SK-N-SH (cell line): Measurements from ENCODE around the gene SLC24A3. TPM values are rescaled to one million over a fixed set of nuclear protein-coding genes. Genes with fewer than 3 reads are reported as not detected.

ENCODE experiments used
- CTCF ChIA-PET: fragments of 300-600, 350-600 bp; formaldehyde crosslinking; extraction: SDS; loops from one replicate; lab custom pipeline; 2021; lab: Yijun Ruan, JAX
- POLR2A ChIA-PET: fragments of 350-600 bp; sonication (Branson Sonifier 250); formaldehyde crosslinking; extraction: SDS; loops from one replicate; lab custom pipeline; 2020; ENCODE audit warnings: antibody characterized with exemption, inconsistent platforms; lab: Yijun Ruan, JAX
- DNase-seq: peaks from one replicate; pipeline ENCODE4 v3.0.0; 2012
- H2AFZ ChIP-seq: fragments of 200-600 bp; sonication (generic); 2 replicates; pipeline ENCODE4 v1.8.1; 2016; ENCODE audit warnings: antibody characterized with exemption, mild to moderate bottlenecking, low read depth
- H3F3A ChIP-seq: fragments of 200-600 bp; sonication (generic); replicated peaks from 2 replicates; pipeline ENCODE3; 2016; ENCODE audit warnings: antibody characterized with exemption, mild to moderate bottlenecking; ENCODE audit not compliant: insufficient read depth
- H3K27ac ChIP-seq, 2 experiments: fragments of 200-500 bp in 1 of 2; fragments of 200-600 bp in 1 of 2; sonication (Bioruptor generic) in 1 of 2; sonication (generic), shearing (Covaris generic) in 1 of 2; 2 replicates each; pipeline versions ENCODE4 v1.5.1 to v1.6.1; 2014 to 2016; ENCODE audit warnings: low read depth in 2 of 2, inconsistent platforms in 1 of 2, low read length in 1 of 2, mild to moderate bottlenecking in 1 of 2, mixed read lengths in 1 of 2
- H3K27me3 ChIP-seq: fragments of 200-600 bp; sonication (generic), shearing (Covaris generic); 2 replicates; pipeline ENCODE4 v1.6.1; 2016; ENCODE audit warnings: mixed run types; ENCODE audit not compliant: insufficient read depth
- H3K36me3 ChIP-seq, 2 experiments: fragments of 200-500 bp in 1 of 2; fragments of 200-600 bp in 1 of 2; sonication (Bioruptor generic) in 1 of 2; sonication (generic) in 1 of 2; replicated peaks in 1 of 2; 2 replicates each; pipeline versions ENCODE3 to v1.5.1; 2014 to 2016; ENCODE audit warnings: low read length in 1 of 2, mild to moderate bottlenecking in 1 of 2; ENCODE audit not compliant: insufficient read depth in 2 of 2, control insufficient read depth in 1 of 2
- H3K4me1 ChIP-seq, 2 experiments: fragments of 200-500 bp in 1 of 2; fragments of 200-600 bp in 1 of 2; sonication (Bioruptor generic) in 1 of 2; sonication (generic), shearing (Covaris generic) in 1 of 2; 2 replicates each; pipeline versions ENCODE4 v1.5.1 to v1.6.1; 2014 to 2016; ENCODE audit warnings: low read depth in 1 of 2, low read length in 1 of 2, mixed run types in 1 of 2; ENCODE audit not compliant: insufficient read depth in 2 of 2, control insufficient read depth in 1 of 2
- H3K4me2 ChIP-seq: fragments of 200-600 bp; sonication (generic), shearing (Covaris generic); 2 replicates; pipeline ENCODE4 v1.6.1; 2017; ENCODE audit warnings: mixed run types
- H3K4me3 ChIP-seq, 2 experiments: fragments of 200-500 bp in 1 of 2; fragments of 200-600 bp in 1 of 2; sonication (Bioruptor generic) in 1 of 2; sonication (generic), shearing (Covaris generic) in 1 of 2; 2 replicates each; pipeline versions ENCODE4 v1.5.1 to v1.8.1; 2014 to 2016; ENCODE audit warnings: low read depth in 2 of 2, inconsistent platforms in 1 of 2, low read length in 1 of 2, mild to moderate bottlenecking in 1 of 2, mixed read lengths in 1 of 2, moderate library complexity in 1 of 2
- H3K79me2 ChIP-seq: fragments of 200-600 bp; sonication (generic); 2 replicates; pipeline ENCODE4 v1.8.1; 2017; ENCODE audit warnings: mild to moderate bottlenecking; ENCODE audit not compliant: insufficient read depth
- H3K9ac ChIP-seq: fragments of 200-600 bp; sonication (generic); 2 replicates; pipeline ENCODE4 v1.6.1; 2017; ENCODE audit warnings: mixed run types
- H3K9me2 ChIP-seq: fragments of 200-600 bp; sonication (generic); 2 replicates; pipeline ENCODE4 v1.6.1; 2017; ENCODE audit warnings: mixed run types
- H3K9me3 ChIP-seq: fragments of 200-600 bp; sonication (generic); 2 replicates; pipeline ENCODE4 v1.6.1; 2017; ENCODE audit warnings: mixed run types, mild to moderate bottlenecking, moderate library complexity
- H4K20me1 ChIP-seq: fragments of 200-600 bp; sonication (generic); 2 replicates; pipeline ENCODE4 v1.6.1; 2017; ENCODE audit warnings: mild to moderate bottlenecking, mixed run types; ENCODE audit not compliant: insufficient read depth
- ELF1 ChIP-seq: IDR thresholded peaks from 2 replicates; pipeline ENCODE4 v1.4.0; 2012
- EP300 ChIP-seq, 2 experiments: IDR thresholded peaks; 2 replicates each; pipeline versions ENCODE4 v1.4.0 to v1.6.1; 2012; ENCODE audit warnings: borderline replicate concordance in 1 of 2, low read depth in 1 of 2, low read length in 1 of 2
- EZH2phosphoT487 ChIP-seq: fragments of 200-600 bp; sonication (generic); IDR thresholded peaks from 2 replicates; pipeline ENCODE4 v1.6.1; 2017; ENCODE audit warnings: low read depth, mixed run types, mild to moderate bottlenecking, antibody characterized with exemption, moderate library complexity, borderline replicate concordance
- FOXJ3 ChIP-seq: sonication (generic); formaldehyde crosslinking; IDR thresholded peaks from 2 replicates; pipeline ENCODE4 v1.5.1; 2020; ENCODE audit warnings: mild to moderate bottlenecking, missing genetic modification reagents
- GATA2 ChIP-seq: sonication (generic); formaldehyde crosslinking; IDR thresholded peaks from 2 replicates; pipeline ENCODE4 v1.5.0; 2020; ENCODE audit warnings: mild to moderate bottlenecking, missing genetic modification reagents
- JUND ChIP-seq: IDR thresholded peaks from 2 replicates; pipeline ENCODE4 v1.4.0; 2012
- MEF2A ChIP-seq: IDR thresholded peaks from 2 replicates; pipeline ENCODE4 v1.4.0; 2012; ENCODE audit warnings: low read depth, borderline replicate concordance
- MXI1 ChIP-seq: IDR thresholded peaks from 2 replicates; pipeline ENCODE4 v1.6.1; 2012; ENCODE audit warnings: mild to moderate bottlenecking, low read depth, low read length, improper control_type of control experiment
- NRF1 ChIP-seq: IDR thresholded peaks from 2 replicates; pipeline ENCODE4 v1.6.1; 2012; ENCODE audit warnings: low read depth, mild to moderate bottlenecking, low read length
- RCOR1 ChIP-seq: fragments of 150-350 bp; IDR thresholded peaks from 2 replicates; pipeline ENCODE4 v1.6.1; 2017; ENCODE audit warnings: antibody characterized with exemption, low read length
- RFX5 ChIP-seq: IDR thresholded peaks from 2 replicates; pipeline ENCODE4 v1.6.1; 2012; ENCODE audit warnings: mild to moderate bottlenecking, improper control_type of control experiment, low read length
- RXRA ChIP-seq: IDR thresholded peaks from 2 replicates; pipeline ENCODE4 v1.4.0; 2012; ENCODE audit warnings: low read depth, mild to moderate bottlenecking, borderline replicate concordance
- SIN3A ChIP-seq: IDR thresholded peaks from 2 replicates; pipeline ENCODE4 v1.6.1; 2012; ENCODE audit warnings: low read depth, mild to moderate bottlenecking, low read length, moderate library complexity, borderline replicate concordance
- SMC3 ChIP-seq: IDR thresholded peaks from 2 replicates; pipeline ENCODE4 v1.6.1; 2012; ENCODE audit warnings: low read depth, low read length, improper control_type of control experiment
- TAF1 ChIP-seq: IDR thresholded peaks from 2 replicates; pipeline ENCODE4 v1.6.1; 2012; ENCODE audit warnings: low read depth, mild to moderate bottlenecking, low read length, moderate library complexity, borderline replicate concordance
- TCF12 ChIP-seq: IDR thresholded peaks from 2 replicates; pipeline ENCODE4 v1.4.0; 2012
- YY1 ChIP-seq: IDR thresholded peaks from 2 replicates; pipeline ENCODE4 v1.4.0; 2012; ENCODE audit warnings: low read depth, mild to moderate bottlenecking
- WGBS: methylation state at CpG from one replicate; pipeline ENCODE4 v1.1.6; 2017; ENCODE audit warnings: low lambda C conversion rate; 5-methylcytosine and 5-hydroxymethylcytosine counted together
- polyA plus RNA-seq, 3 experiments: library from polyadenylated mRNA; depleted of rRNA; stranded (reverse); fragments of >200 nt; gene quantifications; 2 replicates each; pipeline ENCODE4 v1.2.3, GENCODE V29; 2012
- TF ChIP-seq, protein P1 (sequence below): fragments of 150-350 bp; IDR thresholded peaks from 2 replicates; pipeline ENCODE4 v1.6.1; 2017; ENCODE audit warnings: antibody characterized with exemption, low read length, low read depth, borderline replicate concordance

Gene SLC24A3
- polyA plus RNA-seq, 1 of the 3 experiments (the other 2 are of a cell fraction) = not detected

- Histone ChIP-seq H4K20me1 (no peaks in the 10 kb centered on the region), H3F3A (no peaks in the 10 kb centered on the region), H3K9me3 (no peaks in the 10 kb centered on the region), H3K36me3 (no peaks in the 10 kb centered on the region), H3K79me2 (no peaks in the 10 kb centered on the region), H3K9me2 (no peaks in the 10 kb centered on the region), H3K4me2 (no peak overlapping the region), H3K27me3 (no peaks in the 10 kb centered on the region), H3K9ac (no peak overlapping the region), H3K4me3 (no peak overlapping the region), H3K27ac (no peak overlapping the region), H2AFZ (no peak overlapping the region), H3K4me1 (no peaks in the 10 kb centered on the region)
- TF ChIP-seq MEF2A (no peak), FOXJ3 (CRISPR knock-in tag) (no peak), YY1 (no peak), RCOR1 (no peak), ELF1 (no peak), RXRA (no peak), EZH2phosphoT487 (no peak), TAF1 (no peak)
- ChIA-PET CTCF (no interaction called here), POLR2A (no interaction called here)
- WGBS = 20% methylated on average over 2 of the region's 2 CpGs
- DNase-seq = no peak
Observed at GRCh38 chr20:19510611-19511010, 298.2 kb downstream of the SLC24A3 start.

DNA sequence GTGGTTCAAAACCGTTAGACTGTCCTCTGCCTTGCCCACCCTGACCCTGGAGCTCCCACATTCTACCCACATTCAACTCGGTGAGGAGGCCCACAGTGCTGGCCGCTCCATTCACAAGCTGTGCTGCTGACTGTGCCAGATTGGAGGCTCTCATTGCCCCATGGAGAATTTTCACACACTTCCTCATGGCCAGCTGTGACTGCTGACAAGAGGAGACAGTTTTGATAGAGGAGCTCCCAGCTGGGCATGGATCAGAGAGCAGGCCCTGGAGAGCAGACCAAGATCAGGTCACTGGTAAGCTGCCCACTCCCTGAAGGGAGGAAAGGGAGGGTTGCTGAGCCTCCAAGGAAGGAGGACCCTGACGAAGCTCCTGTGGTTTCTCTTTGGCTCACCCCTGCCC is 299.5 kb downstream of the SLC24A3 start:
- CTCF ChIA-PET = no interaction called here
- no peaks in the 10 kb centered on the region for H4K20me1 ChIP-seq
- no peak for DNase-seq
- no peak overlapping the region for H3K27ac ChIP-seq
- H3K9me3 ChIP-seq = no peaks in the 10 kb centered on the region
- H3F3A ChIP-seq = no peaks in the 10 kb centered on the region
- no peak overlapping the region for H3K4me2 ChIP-seq
- no peak overlapping the region for H2AFZ ChIP-seq
- 16% methylated on average over 3 of the region's 4 CpGs for WGBS
- TF ChIP-seq JUND (no peak), EP300 (IDR thresholded peaks at IDR 0.05; ENCODE audit: borderline replicate concordance in 1 of 2, low read depth in 1 of 2, low read length in 1 of 2) (no peak), NRF1 (no peak), MXI1 (no peak), ELF1 (no peak), RFX5 (no peak), RCOR1 (no peak), GATA2 (CRISPR knock-in tag) (no peak), TCF12 (no peak), SMC3 (no peak), SIN3A (no peak)
- TF ChIP-seq, protein P1, sequence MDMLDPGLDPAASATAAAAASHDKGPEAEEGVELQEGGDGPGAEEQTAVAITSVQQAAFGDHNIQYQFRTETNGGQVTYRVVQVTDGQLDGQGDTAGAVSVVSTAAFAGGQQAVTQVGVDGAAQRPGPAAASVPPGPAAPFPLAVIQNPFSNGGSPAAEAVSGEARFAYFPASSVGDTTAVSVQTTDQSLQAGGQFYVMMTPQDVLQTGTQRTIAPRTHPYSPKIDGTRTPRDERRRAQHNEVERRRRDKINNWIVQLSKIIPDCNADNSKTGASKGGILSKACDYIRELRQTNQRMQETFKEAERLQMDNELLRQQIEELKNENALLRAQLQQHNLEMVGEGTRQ = no peak
- no peaks in the 10 kb centered on the region for H3K4me1 ChIP-seq
- H3K27me3 ChIP-seq = no peaks in the 10 kb centered on the region
- POLR2A ChIA-PET = no interaction called here
- H3K4me3 ChIP-seq = no peak overlapping the region
- no peak overlapping the region for H3K9ac ChIP-seq
- H3K9me2 ChIP-seq = no peaks in the 10 kb centered on the region
- H3K36me3 ChIP-seq = no peaks in the 10 kb centered on the region
- no peaks in the 10 kb centered on the region for H3K79me2 ChIP-seq
